Measurements from ENCODE around the gene FAM50A.

FAM50A gene

DNA sequence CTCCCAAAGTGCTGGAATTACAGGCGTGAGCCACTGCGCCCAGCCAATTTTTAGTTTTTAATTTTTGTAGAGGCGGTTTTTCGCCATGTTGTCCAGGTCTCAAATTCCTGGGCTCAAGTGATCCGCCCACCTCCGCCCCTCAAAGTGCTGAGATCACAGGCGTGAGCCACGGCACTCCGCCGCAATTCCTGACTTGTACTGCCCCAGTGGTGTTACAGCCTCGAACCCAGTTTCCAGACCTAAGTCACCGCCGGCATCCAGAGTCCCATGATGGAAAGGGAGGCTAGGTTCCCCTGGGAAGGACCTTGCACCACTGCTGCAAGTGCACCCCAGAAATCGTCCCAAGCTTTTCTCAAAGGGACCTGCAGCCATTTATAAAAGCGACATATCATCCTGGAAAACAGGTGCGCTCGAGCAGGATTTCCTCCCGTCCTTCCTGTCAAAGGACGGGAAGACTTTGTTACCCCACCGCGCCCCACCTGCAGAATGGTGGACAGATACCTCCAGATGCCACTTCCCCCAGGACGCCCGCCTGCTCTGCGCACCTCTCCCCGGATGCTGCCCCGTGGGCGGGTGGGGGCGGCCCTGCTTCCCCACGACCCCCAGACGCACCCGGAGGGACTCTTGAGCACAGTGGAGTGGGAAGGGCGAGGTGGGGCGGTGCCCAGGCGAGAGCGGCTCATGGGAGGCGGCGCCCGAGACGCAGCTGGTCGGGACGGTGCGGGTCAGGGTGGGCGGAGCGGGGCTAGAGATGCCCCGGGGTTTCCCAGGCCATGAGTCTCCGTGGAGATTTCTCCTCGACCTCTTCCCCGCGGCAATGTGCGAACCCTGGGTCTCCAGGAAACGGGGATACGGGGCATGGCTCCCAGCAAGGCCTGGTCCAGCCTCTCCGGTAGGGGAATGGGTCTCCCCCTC, 46.7 kb upstream of the FAM50A start (continued):
- TF ChIP-seq ZFP37 (tag by site-specific recombination; IDR thresholded peaks at IDR 0.05) = 0 out of 2 replicates have a peak, but pooled peaks have one; percentile 27
- TF ChIP-seq ZNF394 (tag by site-specific recombination; IDR thresholded peaks at IDR 0.05; ENCODE audit: borderline replicate concordance) = no peak
- TF ChIP-seq ZNF302 (tag by site-specific recombination; IDR thresholded peaks at IDR 0.05; ENCODE audit: low read depth) = no peak
- TF ChIP-seq ZSCAN16 (tag by site-specific recombination; IDR thresholded peaks at IDR 0.05) = no peak
- no peak for TF ChIP-seq ZNF10 (tag by site-specific recombination; IDR thresholded peaks at IDR 0.05)
- TF ChIP-seq ZNF132 (tag by site-specific recombination; IDR thresholded peaks at IDR 0.05; ENCODE audit: borderline replicate concordance) = no peak
- no peak for TF ChIP-seq ZNF112 (tag by site-specific recombination; IDR thresholded peaks at IDR 0.05)
- TF ChIP-seq, protein P1, sequence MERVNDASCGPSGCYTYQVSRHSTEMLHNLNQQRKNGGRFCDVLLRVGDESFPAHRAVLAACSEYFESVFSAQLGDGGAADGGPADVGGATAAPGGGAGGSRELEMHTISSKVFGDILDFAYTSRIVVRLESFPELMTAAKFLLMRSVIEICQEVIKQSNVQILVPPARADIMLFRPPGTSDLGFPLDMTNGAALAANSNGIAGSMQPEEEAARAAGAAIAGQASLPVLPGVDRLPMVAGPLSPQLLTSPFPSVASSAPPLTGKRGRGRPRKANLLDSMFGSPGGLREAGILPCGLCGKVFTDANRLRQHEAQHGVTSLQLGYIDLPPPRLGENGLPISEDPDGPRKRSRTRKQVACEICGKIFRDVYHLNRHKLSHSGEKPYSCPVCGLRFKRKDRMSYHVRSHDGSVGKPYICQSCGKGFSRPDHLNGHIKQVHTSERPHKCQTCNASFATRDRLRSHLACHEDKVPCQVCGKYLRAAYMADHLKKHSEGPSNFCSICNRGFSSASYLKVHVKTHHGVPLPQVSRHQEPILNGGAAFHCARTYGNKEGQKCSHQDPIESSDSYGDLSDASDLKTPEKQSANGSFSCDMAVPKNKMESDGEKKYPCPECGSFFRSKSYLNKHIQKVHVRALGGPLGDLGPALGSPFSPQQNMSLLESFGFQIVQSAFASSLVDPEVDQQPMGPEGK (tag by site-specific recombination; IDR thresholded peaks at IDR 0.05) = peak; percentile 59; the same call in 1 of the 2 replicates
- TF ChIP-seq ZNF530 (tag by site-specific recombination; IDR thresholded peaks at IDR 0.05; ENCODE audit: low read depth) = no peak
- TF ChIP-seq ZEB2 (tag by site-specific recombination; IDR thresholded peaks at IDR 0.05) = no peak
- peak; percentile 71 for TF ChIP-seq ZNF501 (tag by site-specific recombination; IDR thresholded peaks at IDR 0.05)
- peak; percentile 52; the same call in 1 of the 2 replicates for TF ChIP-seq ZNF600 (tag by site-specific recombination; IDR thresholded peaks at IDR 0.05)
- TF ChIP-seq ZNF24 (tag by site-specific recombination; IDR thresholded peaks at IDR 0.05) = no peak
- TF ChIP-seq GLI4 (tag by site-specific recombination; IDR thresholded peaks at IDR 0.05) = no peak
- no peak for TF ChIP-seq ZNF114 (tag by site-specific recombination; IDR thresholded peaks at IDR 0.05)
- TF ChIP-seq ZNF555 (tag by site-specific recombination; conservative IDR thresholded peaks at IDR 0.05) = no peak
- TF ChIP-seq ZNF239 (tag by site-specific recombination; IDR thresholded peaks at IDR 0.05) = no peak
- TF ChIP-seq GLIS1 (tag by site-specific recombination; IDR thresholded peaks at IDR 0.05) = peak; percentile 13; the same call in 1 of the 2 replicates
- TF ChIP-seq, protein P2, sequence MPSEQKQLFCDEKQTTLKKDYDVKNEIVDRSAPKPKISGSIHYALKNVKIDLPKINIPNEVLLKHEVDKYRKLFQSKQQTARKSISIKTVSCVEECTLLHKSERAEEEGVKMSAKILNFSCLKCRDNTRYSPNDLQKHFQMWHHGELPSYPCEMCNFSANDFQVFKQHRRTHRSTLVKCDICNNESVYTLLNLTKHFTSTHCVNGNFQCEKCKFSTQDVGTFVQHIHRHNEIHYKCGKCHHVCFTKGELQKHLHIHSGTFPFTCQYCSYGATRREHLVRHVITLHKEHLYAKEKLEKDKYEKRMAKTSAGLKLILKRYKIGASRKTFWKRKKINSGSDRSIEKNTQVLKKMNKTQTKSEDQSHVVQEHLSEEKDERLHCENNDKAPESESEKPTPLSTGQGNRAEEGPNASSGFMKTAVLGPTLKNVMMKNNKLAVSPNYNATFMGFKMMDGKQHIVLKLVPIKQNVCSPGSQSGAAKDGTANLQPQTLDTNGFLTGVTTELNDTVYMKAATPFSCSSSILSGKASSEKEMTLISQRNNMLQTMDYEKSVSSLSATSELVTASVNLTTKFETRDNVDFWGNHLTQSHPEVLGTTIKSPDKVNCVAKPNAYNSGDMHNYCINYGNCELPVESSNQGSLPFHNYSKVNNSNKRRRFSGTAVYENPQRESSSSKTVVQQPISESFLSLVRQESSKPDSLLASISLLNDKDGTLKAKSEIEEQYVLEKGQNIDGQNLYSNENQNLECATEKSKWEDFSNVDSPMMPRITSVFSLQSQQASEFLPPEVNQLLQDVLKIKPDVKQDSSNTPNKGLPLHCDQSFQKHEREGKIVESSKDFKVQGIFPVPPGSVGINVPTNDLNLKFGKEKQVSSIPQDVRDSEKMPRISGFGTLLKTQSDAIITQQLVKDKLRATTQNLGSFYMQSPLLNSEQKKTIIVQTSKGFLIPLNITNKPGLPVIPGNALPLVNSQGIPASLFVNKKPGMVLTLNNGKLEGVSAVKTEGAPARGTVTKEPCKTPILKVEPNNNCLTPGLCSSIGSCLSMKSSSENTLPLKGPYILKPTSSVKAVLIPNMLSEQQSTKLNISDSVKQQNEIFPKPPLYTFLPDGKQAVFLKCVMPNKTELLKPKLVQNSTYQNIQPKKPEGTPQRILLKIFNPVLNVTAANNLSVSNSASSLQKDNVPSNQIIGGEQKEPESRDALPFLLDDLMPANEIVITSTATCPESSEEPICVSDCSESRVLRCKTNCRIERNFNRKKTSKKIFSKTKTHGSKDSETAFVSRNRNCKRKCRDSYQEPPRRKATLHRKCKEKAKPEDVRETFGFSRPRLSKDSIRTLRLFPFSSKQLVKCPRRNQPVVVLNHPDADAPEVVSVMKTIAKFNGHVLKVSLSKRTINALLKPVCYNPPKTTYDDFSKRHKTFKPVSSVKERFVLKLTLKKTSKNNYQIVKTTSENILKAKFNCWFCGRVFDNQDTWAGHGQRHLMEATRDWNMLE (tag by site-specific recombination; conservative IDR thresholded peaks at IDR 0.05; ENCODE audit: low read depth) = no peak
- TF ChIP-seq ZNF843 (tag by site-specific recombination; IDR thresholded peaks at IDR 0.05) = no peak
- TF ChIP-seq HOXD13 (CRISPR knock-in tag; IDR thresholded peaks at IDR 0.05; ENCODE audit: borderline replicate concordance) = no peak
- no peak for TF ChIP-seq ZNF776 (tag by site-specific recombination; IDR thresholded peaks at IDR 0.05; ENCODE audit: borderline replicate concordance)
- TF ChIP-seq BCL11A (tag by site-specific recombination; IDR thresholded peaks at IDR 0.05; ENCODE audit: low read depth) = no peak
- TF ChIP-seq YY2 (tag by site-specific recombination; IDR thresholded peaks at IDR 0.05) = no peak
- TF ChIP-seq ZNF747 (tag by site-specific recombination; IDR thresholded peaks at IDR 0.05) = no peak
- TF ChIP-seq, protein P3, sequence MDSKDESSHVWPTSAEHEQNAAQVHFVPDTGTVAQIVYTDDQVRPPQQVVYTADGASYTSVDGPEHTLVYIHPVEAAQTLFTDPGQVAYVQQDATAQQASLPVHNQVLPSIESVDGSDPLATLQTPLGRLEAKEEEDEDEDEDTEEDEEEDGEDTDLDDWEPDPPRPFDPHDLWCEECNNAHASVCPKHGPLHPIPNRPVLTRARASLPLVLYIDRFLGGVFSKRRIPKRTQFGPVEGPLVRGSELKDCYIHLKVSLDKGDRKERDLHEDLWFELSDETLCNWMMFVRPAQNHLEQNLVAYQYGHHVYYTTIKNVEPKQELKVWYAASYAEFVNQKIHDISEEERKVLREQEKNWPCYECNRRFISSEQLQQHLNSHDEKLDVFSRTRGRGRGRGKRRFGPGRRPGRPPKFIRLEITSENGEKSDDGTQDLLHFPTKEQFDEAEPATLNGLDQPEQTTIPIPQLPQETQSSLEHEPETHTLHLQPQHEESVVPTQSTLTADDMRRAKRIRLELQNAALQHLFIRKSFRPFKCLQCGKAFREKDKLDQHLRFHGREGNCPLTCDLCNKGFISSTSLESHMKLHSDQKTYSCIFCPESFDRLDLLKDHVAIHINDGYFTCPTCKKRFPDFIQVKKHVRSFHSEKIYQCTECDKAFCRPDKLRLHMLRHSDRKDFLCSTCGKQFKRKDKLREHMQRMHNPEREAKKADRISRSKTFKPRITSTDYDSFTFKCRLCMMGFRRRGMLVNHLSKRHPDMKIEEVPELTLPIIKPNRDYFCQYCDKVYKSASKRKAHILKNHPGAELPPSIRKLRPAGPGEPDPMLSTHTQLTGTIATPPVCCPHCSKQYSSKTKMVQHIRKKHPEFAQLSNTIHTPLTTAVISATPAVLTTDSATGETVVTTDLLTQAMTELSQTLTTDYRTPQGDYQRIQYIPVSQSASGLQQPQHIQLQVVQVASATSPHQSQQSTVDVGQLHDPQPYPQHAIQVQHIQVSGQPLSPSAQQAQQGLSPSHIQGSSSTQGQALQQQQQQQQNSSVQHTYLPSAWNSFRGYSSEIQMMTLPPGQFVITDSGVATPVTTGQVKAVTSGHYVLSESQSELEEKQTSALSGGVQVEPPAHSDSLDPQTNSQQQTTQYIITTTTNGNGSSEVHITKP (tag by site-specific recombination; IDR thresholded peaks at IDR 0.05) = no peak
- TF ChIP-seq SP2 (tag by site-specific recombination; IDR thresholded peaks at IDR 0.05) = peak; percentile 75
- no peak for TF ChIP-seq ZNF549 (tag by site-specific recombination; IDR thresholded peaks at IDR 0.05)
- TF ChIP-seq ZNF585B (tag by site-specific recombination; IDR thresholded peaks at IDR 0.05) = no peak
- no peak for TF ChIP-seq ZNF350 (tag by site-specific recombination; IDR thresholded peaks at IDR 0.05)
- no peak for TF ChIP-seq ZNF473 (tag by site-specific recombination; IDR thresholded peaks at IDR 0.05)
